HG02678 (cell line): Measurements from ENCODE around the gene ZSWIM8.
A peak's percentile ranks its signal among the peaks of the same experiment; 100 is the strongest.
"Not testable (repeated sequence)": the region's sequence is repeated elsewhere in the genome, so short reads cannot be mapped to it uniquely, and the experiment has no call there.

Experiments
- ATAC-seq: cut with Tn5 transposase; IDR thresholded peaks from one replicate; pipeline ENCODE4 v1.9.1; 2021; ENCODE audit warnings: mild to moderate bottlenecking, moderate library complexity; ENCODE audit not compliant: unreplicated experiment

ZSWIM8 gene

DNA sequence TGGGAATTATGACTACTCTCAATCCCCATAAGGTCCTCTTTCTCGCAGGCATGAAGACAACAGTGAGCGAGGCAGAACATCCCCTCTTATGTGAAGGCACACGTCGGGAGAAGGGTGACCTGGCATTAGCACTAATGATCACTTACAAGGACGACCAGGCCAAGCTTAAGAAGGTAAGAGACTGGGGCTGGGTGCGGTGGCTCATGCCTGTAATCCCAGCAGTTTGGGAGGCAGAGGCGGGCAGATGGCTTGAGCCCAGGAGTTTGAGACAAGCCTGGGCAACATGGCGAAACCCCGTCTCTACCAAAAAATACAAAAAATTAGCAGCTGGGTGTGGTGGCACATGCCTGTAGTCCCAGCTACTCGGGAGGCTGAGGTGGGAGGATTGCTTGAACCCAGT lies 10.1 kb downstream of the ZSWIM8 start:
- ATAC-seq, result not testable (repeated sequence)

DNA sequence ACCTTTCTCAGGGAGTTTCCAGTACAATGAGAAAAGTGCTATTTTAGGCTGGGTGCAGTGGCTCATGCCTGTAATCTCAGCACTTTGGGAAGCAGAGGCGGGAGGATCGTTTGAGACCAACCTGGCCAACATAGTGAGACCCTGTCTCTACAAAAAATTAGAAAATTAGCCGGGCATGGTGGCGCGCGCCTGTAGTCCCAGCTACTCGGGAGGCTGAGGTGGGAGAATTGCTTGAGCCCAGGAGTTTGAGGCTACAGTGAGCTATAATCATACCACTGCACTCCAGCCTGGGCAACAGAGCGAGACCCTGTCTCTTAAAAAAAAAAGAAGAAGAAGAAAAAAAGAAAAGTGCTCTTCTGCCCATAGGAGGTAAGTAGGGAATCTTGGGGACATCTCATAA lies 10.6 kb downstream of the ZSWIM8 start:
- not testable (repeated sequence) for ATAC-seq

DNA sequence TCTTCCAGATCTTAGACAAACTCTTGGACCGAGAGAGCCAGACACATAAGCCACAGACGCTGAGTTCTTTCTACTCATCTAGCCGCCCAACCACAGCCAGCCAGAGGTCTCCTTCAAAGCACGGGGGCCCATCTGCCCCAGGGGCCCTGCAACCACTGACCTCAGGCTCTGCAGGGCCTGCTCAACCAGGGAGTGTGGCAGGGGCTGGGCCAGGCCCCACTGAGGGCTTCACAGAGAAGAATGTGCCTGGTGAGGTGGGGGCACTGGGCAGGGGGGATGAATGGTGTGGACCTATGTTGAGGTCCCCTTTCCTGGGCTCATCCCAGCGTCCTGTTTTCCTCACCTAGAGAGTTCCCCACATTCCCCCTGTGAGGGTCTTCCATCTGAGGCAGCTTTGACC lies 11.4 kb downstream of the ZSWIM8 start:
- ATAC-seq, result no peak

DNA sequence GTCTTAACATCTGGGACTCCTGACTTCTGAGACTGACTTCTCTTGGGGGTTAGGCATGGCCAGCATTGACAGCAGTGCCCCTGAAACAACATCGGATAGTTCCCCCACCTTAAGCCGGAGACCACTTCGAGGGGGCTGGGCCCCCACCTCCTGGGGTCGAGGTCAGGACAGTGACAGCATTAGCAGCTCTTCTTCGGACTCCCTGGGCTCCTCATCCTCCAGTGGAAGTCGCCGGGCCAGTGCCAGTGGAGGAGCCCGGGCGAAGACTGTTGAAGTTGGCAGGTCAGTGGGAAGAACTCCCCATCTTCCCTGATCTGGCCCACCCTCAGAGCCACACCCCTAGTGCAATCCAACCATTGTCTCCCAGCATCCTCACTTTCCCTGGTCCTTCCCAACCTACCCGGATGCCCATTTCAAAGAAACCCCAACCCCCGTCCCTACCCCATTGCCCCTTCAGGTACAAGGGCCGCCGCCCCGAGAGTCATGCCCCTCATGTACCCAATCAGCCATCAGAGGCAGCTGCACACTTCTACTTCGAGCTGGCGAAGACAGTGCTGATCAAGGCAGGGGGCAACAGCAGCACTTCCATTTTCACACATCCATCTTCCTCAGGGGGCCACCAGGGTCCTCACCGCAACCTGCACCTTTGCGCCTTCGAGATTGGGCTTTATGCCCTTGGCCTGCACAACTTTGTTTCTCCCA lies 12.1 kb downstream of the ZSWIM8 start:
- no peak for ATAC-seq

DNA sequence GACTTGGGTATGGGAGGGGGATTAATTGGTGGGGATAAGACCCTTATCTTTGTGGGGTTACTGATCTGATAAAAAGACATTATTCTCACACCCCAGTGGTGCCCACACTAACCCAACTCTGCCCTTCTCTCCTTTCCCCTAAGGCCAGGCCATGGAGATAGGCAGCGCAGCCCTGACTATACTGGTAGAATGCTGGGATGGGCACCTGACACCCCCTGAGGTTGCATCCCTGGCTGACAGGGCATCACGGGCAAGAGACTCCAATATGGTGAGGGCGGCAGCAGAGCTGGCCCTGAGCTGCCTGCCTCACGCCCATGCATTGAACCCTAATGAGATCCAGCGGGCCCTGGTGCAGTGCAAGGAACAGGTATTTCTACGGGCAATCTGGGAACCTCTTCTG lies 12.7 kb downstream of the ZSWIM8 start:
- no peak for ATAC-seq

DNA sequence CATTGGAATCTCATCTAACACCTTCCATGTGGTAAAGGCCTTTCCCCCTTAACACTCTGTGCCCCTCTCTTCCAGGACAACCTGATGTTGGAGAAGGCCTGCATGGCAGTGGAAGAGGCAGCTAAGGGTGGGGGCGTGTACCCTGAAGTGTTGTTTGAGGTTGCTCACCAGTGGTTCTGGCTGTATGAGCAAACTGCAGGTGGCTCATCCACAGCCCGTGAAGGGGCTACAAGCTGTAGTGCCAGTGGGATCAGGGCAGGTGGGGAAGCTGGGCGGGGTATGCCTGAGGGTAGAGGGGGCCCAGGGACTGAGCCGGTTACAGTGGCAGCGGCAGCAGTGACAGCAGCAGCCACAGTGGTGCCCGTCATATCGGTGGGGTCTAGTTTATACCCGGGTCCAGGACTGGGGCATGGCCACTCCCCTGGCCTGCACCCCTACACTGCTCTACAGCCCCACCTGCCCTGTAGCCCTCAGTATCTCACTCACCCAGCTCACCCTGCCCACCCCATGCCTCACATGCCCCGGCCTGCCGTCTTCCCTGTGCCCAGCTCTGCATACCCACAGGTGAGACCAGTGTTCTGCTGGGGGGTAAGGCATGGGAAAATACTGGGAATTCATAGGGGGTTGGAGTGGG lies 13.6 kb downstream of the ZSWIM8 start:
- no peak for ATAC-seq

DNA sequence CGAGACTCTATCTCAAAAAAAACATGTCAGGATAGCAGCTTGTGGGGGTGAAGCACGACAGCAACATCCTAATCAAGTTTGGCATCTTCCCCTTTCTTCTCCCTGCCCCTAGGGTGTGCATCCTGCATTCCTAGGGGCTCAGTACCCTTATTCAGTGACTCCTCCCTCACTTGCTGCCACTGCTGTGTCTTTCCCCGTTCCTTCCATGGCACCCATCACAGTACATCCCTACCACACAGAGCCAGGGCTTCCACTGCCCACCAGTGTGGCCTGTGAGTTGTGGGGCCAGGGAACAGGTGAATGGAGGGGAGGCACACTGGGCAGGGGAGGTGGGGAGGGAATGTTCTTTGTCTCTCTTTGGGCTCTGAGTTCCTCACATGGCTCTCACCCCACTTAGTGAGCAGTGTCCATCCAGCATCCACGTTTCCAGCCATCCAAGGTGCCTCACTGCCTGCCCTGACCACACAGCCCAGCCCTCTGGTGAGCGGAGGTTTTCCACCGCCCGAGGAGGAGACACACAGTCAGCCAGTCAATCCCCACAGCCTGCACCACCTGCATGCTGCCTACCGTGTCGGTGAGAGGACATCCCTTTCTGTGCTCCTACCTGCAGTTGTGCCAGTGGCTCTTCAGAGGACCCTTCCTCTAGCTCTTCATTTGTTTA lies 14.6 kb downstream of the ZSWIM8 start:
- no peak for ATAC-seq

DNA sequence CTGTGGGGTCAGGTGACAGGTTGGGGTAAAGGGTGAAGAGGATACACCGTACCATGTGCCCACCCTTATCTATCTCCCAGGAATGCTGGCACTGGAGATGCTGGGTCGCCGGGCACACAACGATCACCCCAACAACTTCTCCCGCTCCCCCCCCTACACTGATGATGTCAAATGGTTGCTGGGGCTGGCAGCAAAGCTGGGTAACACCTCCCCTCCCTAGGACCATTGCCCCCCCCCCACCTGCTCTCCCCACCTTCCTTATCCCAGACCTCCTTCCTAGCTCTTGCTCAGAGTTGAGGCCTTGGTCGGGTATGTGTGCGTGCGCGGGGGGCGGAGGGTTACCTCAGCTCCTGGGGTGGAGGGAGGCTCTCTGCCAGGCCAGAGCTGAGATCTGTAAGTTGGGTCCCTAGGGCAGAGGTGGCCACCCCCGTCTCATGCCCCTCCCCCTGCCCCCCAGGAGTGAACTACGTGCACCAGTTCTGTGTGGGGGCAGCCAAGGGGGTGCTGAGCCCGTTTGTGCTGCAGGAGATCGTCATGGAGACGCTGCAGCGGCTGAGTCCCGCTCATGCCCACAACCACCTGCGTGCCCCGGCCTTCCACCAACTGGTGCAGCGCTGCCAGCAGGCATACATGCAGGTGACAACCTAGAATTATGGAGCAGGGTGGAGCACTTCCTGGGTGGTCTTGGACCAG lies 15.3 kb downstream of the ZSWIM8 start:
- no peak for ATAC-seq

DNA sequence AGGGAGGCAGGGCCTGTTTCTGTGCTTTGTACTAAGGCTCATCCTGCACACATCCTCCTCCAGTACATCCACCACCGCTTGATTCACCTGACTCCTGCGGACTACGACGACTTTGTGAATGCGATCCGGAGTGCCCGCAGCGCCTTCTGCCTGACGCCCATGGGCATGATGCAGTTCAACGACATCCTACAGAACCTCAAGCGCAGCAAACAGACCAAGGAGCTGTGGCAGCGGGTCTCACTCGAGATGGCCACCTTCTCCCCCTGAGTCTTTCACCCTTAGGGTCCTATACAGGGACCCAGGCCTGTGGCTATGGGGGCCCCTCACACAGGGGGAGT lies 15.8 kb downstream of the ZSWIM8 start:
- no peak for ATAC-seq

DNA sequence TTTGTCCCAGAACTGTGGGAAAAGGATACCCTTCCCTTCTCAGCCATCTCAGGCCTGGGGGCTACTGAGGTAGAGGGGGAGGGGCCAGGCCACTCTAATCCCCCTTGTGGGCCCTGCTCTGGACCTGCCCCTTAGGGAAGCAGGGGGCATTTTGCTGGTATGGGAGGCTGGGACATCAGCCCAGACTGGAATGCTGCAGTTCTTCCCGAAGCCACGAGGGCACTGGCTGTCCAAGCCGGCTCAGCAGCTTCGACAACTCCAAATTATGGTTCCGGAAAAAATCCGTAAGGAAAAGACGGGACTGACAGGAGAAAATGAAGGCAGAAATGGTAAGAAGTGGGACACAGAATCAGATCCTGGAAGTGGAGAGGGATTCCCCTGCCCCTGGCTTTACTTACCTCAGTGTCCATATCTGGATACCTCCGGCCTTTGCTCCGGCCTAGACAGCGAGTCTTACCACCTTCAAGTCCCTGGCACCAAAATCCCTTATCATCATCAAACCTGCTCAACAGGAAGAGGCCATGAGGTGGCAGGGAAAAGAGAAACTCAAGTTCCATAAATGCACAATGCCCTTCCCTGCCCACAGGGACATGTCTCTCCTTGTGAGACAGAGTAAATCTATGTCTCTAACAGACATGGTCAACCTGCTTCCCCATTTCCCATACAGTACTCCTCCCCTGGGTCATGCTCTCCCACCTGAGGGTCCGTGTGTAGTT lies 17.0 kb downstream of the ZSWIM8 start:
- no peak for ATAC-seq

DNA sequence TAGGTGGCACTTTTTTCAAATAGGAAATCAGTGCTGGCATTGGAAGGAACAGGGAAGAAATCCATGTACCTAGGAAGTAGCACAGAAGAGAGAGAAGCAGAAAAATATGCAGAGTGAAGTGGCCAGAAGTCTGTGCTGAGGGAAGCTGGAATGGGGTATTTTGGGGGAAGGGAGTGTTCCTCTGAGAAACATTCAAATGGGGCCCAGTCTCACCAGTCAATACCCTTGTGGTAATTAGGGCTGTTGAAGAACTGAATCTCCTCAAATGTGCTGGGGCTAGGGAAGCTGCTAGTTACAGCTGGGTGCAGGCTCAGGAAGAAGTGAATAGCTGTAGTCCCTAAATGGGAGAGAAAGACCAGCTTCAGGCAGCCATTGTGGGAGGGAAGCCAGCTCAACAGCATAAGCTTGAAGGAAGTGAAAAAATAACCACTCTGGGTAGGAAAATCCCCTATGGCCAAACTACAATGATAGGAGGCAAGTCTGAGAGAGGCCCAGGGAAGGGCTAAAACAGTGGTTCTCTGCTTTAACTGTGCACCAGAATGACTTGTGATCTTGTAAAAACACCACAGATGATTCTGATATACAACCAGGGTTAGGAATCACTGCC lies 18.4 kb downstream of the ZSWIM8 start:
- peak; percentile 74 for ATAC-seq

DNA sequence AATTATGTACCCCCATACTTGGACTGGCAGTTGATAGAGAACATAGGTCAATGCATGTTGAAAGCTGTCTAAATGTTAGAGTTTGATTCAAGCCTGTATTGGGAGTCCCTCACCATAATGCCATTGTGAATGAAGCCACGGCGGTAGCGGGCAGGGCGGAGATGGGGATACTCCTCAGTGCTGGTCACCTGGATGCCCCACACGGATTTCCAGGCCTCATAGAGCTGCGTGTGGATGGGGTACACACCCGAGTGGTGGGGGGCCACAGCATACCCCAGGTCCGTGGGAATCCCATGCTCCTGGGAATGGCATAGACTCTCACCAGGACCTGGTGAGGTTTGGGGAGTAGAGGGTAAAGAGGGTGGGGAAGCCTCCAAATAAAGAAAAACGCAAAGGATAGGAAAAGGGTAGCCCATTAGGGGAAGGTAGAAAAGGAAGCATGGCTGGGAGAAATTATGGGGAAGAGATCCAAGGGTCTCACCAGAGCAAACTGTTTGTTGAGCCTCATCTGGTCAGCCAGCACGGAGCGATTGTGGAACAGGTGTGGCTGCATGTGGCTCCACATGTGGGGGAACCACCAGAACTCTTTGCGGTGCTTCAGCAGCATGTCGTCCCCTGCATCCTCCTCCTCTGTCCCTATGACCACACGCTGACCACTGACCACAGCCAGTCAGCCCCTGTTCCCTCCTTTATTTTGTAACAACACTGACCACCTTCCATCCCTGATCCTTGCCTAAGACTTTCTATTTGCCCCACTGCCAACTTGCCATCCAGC lies 21.0 kb downstream of the ZSWIM8 start:
- ATAC-seq, result no peak

DNA sequence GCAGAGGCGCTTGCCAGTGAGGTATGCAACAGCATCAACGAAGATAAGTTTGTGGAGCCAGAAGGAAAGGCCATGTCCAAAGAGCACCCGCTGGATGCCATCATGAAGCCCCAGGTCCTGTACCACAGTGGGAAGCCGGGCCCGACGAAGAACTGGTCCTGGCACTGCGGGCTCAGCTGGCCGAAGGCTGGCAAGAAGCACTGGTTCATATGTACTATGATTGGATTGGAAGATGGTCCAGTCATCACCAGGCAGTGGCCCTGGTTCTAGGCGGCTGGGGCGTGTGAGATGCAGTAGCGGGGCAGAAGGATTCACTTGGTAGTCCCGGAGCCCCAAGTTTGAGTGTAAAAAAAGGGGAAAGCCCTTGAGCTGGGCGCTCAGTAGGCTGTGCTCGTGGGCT lies 22.1 kb downstream of the ZSWIM8 start:
- no peak for ATAC-seq

DNA sequence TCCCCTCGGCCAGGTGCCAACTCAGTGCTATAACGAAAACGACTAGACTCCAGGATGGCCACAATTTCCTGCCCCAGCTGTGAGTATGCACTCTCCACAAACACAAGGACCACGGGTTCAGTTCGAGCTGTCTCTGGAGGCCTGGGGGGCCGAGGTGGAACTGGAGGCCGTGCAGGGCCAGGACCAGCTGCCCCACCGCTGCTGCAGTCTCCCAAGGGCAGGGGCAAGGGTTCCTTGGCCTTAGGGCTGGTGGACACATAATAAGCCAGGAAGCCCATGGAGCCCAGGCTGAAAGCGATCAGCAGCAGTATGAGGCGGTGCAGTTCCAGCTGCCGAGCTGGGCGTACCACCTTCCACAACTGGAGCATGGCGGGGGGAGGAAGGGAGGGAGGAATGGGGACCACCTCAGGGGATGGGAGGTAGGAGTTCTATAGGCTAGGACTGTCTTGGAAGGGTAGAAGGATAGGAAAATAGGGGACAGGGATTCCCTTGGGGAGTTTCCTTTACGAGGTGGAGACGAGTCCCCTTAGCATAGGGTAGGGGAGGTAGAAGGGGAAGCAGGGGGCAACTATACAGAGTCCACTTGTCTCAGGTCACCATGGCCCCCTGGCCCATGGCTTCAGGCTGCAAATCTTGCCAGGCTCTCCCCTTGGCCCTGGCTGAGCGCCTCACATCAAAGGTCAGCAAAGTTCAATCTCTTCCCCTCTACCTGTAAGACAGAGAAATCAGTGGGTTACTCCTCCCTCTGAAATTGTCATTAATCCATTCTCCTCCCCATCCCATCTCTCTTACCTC lies 22.8 kb downstream of the ZSWIM8 start:
- no peak for ATAC-seq

DNA sequence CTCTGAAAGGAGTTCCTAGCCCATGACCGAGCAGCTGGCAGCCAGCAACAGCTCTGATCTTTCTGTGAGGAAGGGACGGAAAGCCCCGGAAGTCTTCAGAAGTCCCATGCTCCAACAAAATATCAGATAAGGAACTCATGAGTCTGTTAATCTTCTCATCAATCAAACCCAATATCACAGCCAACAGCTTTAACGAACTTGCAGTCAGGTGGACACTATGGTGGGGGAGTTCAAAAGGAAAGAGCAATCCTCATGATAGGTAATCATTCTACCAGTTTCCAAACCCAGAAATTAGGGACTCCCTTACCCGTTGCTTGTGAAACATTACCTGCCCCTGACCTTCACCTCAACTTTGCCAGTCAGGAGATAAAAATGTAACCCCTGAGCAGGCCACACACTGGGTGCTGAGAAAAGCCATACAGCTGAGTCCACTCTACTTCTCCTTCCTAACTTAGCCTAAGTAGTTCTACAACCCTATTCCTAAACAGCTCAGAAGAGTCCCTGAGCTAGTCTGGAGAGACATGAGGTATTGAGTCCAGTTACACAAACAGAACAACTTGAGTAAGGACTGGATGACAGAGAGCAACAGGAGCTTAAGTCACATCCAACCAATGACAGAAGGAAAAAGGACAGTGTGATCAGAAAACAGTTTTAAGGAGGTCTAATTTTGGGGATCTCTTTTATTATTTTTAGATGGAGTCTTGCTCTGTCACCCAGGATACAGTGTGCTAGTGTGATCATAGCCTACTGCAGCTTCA lies 23.8 kb downstream of the ZSWIM8 start:
- no peak for ATAC-seq

DNA sequence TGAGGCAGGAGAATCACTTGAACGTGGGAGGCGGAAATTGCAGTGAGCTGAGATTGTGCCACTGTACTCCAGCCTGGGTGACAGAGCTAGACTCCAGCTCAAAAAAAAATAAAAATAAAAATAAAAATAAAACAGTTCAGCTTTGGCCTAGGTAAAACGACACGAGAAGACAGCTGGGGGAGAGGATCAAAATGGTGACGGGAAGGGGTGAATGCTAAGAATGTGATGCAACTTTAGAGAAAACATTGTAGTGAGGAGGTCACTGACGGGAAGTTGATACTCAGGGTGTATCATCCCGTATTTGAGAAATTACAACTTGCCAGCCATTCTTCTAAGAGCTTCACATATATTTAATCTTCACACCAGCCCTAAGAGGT lies 24.9 kb downstream of the ZSWIM8 start:
- ATAC-seq, result no peak

DNA sequence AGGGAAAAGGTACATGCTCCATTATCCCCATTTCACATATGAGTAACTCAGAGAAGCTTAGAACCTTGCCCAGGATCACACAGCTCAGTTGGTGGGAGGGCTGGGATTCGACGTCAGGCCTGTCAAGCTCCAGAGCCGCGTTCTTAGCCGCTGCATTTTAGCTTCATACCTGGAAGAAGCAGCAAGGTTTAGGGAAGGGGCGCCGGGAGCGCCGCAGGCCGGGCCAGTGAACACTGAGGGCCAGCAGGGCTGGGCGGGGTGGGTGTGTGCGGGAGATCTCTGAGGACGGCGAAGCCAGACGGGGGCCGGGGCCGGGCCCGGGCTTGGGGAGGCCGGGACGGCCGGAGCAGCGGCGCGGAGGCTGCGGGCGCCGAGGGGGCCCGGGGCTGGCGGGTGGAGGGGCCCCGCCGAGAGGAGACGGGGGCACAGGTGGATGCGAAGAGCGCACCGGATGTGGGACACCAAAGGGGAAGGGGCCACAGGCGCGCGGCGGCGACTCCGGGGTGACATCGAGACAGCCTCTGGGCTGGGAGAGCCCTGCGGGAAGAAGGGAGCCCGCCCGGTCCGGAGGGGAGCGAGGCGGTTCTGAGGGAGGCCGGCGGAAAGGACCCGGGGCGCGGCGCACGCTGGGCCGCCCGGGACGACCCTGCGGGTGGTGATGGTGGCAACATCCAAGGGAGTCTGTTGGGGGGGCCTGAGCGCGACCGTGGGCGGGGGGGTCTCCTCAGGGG lies 25.5 kb downstream of the ZSWIM8 start:
- peak; percentile 25 for ATAC-seq

DNA sequence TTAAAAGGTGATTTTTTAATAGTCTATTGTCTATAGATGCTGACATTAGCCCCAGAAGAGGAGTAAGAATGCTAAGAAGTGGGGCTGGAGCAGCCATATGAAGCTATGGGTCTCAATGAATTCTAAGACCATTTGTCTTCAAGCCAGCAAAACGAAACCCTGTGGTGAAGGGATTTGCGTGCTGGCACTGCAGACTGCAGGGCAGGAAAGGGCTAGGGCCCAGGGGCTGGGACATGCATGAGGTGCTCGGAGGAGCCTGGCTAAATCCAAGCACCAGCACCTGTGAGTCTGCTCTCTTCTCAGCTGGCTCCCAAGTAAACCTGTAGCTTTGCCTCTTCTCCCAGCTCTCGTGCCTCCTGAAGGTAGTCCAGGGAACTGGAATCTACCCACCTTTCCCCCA lies 27.3 kb downstream of the ZSWIM8 start:
- ATAC-seq, result no peak
